HepG2 (cell line): Measurements from ENCODE around the gene SLC9A9. TPM values are rescaled to one million over a fixed set of nuclear protein-coding genes. Genes with fewer than 3 reads are reported as not detected.

Experiments used
- MEIS1 ChIP-seq: sonication (generic); formaldehyde crosslinking; IDR thresholded peaks from 2 replicates; pipeline ENCODE4 v1.9.0; 2021; ENCODE audit warnings: mild to moderate bottlenecking, missing genetic modification reagents, moderate library complexity, borderline replicate concordance
- NCOR1 ChIP-seq: fragments of 200-600 bp; sonication (generic); IDR thresholded peaks from 2 replicates; pipeline ENCODE4 v1.7.0; 2017; ENCODE audit warnings: antibody characterized with exemption, low read length, borderline replicate concordance
- THAP11 ChIP-seq: IDR thresholded peaks from 2 replicates; pipeline ENCODE4 v1.6.1; 2016; ENCODE audit warnings: missing biosample characterization, missing genetic modification reagents
- WIZ ChIP-seq: sonication (generic); formaldehyde crosslinking; IDR thresholded peaks from 2 replicates; pipeline ENCODE4 v1.5.1; 2020; ENCODE audit warnings: mild to moderate bottlenecking, missing genetic modification reagents
- ZNF350 ChIP-seq: sonication (generic); formaldehyde crosslinking; IDR thresholded peaks from 2 replicates; pipeline ENCODE4 v1.4.0; 2020; ENCODE audit warnings: mild to moderate bottlenecking, low read depth, missing genetic modification reagents, borderline replicate concordance
- polyA plus RNA-seq, 8 experiments: library from polyadenylated mRNA; depleted of rRNA in 3 of 8; stranded (reverse) in 7 of 8; unstranded in 1 of 8; fragments of >200 nt; fragmentation: Illumina TruSeq in 4 of 8; extraction: Trizol in 4 of 8; gene quantifications; 2 replicates each; pipeline versions ENCODE4 v1.2.1 to v1.2.3, GENCODE V29; 2011 to 2016; ENCODE audit warnings: low read depth in 4 of 8, missing spikeins in 1 of 8, mixed read lengths in 1 of 8; ENCODE audit not compliant: insufficient read depth in 1 of 8
- total RNA-seq, 5 experiments: library from RNA; depleted of rRNA; stranded (reverse); fragments of >200 nt; fragmentation: Illumina TruSeq; extraction: Trizol; gene quantifications; 2 replicates each; pipeline ENCODE4 v1.2.3, GENCODE V29; 2016; ENCODE audit warnings: low read depth in 1 of 5
- TF ChIP-seq, protein P1 (sequence below): sonication (generic); formaldehyde crosslinking; IDR thresholded peaks from 2 replicates; pipeline ENCODE4 v1.4.0; 2020; ENCODE audit warnings: missing genetic modification reagents
- TF ChIP-seq, protein P2 (sequence below): sonication (generic); formaldehyde crosslinking; IDR thresholded peaks from 2 replicates; pipeline ENCODE4 v1.8.1; 2023; ENCODE audit warnings: missing genetic modification reagents, inconsistent platforms, borderline replicate concordance

Gene SLC9A9
- total and polyA plus RNA-seq, 2 of the 13 experiments (the other 11 are each of a cell fraction or from before 2014, with no cell fraction given): not detected

- TF ChIP-seq, protein P1, sequence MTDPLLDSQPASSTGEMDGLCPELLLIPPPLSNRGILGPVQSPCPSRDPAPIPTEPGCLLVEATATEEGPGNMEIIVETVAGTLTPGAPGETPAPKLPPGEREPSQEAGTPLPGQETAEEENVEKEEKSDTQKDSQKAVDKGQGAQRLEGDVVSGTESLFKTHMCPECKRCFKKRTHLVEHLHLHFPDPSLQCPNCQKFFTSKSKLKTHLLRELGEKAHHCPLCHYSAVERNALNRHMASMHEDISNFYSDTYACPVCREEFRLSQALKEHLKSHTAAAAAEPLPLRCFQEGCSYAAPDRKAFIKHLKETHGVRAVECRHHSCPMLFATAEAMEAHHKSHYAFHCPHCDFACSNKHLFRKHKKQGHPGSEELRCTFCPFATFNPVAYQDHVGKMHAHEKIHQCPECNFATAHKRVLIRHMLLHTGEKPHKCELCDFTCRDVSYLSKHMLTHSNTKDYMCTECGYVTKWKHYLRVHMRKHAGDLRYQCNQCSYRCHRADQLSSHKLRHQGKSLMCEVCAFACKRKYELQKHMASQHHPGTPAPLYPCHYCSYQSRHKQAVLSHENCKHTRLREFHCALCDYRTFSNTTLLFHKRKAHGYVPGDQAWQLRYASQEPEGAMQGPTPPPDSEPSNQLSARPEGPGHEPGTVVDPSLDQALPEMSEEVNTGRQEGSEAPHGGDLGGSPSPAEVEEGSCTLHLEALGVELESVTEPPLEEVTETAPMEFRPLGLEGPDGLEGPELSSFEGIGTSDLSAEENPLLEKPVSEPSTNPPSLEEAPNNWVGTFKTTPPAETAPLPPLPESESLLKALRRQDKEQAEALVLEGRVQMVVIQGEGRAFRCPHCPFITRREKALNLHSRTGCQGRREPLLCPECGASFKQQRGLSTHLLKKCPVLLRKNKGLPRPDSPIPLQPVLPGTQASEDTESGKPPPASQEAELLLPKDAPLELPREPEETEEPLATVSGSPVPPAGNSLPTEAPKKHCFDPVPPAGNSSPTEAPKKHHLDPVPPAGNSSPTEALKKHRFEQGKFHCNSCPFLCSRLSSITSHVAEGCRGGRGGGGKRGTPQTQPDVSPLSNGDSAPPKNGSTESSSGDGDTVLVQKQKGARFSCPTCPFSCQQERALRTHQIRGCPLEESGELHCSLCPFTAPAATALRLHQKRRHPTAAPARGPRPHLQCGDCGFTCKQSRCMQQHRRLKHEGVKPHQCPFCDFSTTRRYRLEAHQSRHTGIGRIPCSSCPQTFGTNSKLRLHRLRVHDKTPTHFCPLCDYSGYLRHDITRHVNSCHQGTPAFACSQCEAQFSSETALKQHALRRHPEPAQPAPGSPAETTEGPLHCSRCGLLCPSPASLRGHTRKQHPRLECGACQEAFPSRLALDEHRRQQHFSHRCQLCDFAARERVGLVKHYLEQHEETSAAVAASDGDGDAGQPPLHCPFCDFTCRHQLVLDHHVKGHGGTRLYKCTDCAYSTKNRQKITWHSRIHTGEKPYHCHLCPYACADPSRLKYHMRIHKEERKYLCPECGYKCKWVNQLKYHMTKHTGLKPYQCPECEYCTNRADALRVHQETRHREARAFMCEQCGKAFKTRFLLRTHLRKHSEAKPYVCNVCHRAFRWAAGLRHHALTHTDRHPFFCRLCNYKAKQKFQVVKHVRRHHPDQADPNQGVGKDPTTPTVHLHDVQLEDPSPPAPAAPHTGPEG (CRISPR knock-in tag): no peak
- TF ChIP-seq ZNF350: no peak
- TF ChIP-seq, protein P2, sequence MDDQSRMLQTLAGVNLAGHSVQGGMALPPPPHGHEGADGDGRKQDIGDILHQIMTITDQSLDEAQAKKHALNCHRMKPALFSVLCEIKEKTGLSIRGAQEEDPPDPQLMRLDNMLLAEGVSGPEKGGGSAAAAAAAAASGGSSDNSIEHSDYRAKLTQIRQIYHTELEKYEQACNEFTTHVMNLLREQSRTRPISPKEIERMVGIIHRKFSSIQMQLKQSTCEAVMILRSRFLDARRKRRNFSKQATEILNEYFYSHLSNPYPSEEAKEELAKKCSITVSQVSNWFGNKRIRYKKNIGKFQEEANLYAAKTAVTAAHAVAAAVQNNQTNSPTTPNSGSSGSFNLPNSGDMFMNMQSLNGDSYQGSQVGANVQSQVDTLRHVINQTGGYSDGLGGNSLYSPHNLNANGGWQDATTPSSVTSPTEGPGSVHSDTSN (CRISPR knock-in tag): no peak
- TF ChIP-seq WIZ (CRISPR knock-in tag): no peak
- no peak for TF ChIP-seq MEIS1 (CRISPR knock-in tag)
- no peak for TF ChIP-seq NCOR1
- no peak for TF ChIP-seq THAP11
These were observed 615.3 kb downstream of the SLC9A9 start (continued) for GRCh38 chr3:143232981-143233380.
